HG02678 (cell line): ENCODE data around the gene KDM3B.
"Not testable (repeated sequence)": the region's sequence is repeated elsewhere in the genome, so short reads cannot be mapped to it uniquely, and the experiment has no call there.

Source experiments
- ATAC-seq: cut with Tn5 transposase; IDR thresholded peaks from one replicate; pipeline ENCODE4 v1.9.1; 2021; ENCODE audit warnings: mild to moderate bottlenecking, moderate library complexity; ENCODE audit not compliant: unreplicated experiment

KDM3B gene

DNA sequence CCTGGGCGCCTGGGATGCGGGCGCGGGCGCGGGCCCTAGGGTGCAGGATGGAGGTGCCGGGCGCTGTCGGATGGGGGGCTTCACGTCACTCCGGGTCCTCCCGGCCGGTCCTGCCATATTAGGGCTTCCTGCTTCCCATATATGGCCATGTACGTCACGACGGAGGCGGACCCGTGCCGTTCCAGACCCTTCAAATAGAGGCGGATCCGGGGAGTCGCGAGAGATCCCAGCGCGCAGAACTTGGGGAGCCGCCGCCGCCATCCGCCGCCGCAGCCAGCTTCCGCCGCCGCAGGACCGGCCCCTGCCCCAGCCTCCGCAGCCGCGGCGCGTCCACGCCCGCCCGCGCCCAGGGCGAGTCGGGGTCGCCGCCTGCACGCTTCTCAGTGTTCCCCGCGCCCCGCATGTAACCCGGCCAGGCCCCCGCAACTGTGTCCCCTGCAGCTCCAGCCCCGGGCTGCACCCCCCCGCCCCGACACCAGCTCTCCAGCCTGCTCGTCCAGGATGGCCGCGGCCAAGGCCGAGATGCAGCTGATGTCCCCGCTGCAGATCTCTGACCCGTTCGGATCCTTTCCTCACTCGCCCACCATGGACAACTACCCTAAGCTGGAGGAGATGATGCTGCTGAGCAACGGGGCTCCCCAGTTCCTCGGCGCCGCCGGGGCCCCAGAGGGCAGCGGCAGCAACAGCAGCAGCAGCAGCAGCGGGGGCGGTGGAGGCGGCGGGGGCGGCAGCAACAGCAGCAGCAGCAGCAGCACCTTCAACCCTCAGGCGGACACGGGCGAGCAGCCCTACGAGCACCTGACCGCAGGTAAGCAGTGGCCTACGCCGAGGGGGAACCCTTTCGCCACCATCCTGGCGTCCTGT lies 113.0 kb downstream of the KDM3B start, which contains the start of gene EGR1:
TSS of gene EGR1 (plus strand) at position 219 of the 864 bp plus-strand sequence. CDS start at position 502, 283 bp downstream.
- ATAC-seq, result peak; percentile 57

DNA sequence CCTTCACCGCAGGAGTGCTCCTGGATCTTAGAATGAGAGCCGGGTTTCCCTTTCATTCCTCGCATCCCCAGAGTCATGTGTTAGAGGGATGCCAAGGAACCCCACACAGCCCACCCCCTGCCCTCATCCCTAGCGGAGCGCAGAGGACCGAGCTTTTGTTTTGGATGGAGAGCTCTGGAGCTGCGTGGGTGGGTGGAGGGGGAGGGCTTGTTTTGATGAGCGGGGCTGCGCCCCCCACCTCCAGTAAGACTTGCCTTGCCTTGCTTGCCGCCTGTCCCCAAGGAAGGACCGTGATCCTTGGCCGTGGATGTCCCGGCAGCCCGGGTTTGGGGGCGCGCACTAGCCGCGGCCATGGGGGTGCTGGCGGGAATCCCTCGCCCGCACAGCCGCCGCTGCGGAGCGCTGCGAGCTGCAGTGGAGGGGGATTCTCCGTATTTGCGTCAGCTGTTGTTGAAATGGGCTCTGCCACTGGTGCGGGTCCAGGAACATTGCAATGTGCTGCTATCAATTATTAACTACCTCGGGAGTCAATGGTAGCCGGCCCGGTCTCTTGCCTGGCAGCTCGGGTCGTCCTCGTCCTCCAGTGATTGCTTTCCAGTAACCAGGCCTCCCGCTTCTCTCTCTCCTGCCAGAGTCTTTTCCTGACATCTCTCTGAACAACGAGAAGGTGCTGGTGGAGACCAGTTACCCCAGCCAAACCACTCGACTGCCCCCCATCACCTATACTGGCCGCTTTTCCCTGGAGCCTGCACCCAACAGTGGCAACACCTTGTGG lies 113.8 kb downstream of the KDM3B start:
- no peak for ATAC-seq

DNA sequence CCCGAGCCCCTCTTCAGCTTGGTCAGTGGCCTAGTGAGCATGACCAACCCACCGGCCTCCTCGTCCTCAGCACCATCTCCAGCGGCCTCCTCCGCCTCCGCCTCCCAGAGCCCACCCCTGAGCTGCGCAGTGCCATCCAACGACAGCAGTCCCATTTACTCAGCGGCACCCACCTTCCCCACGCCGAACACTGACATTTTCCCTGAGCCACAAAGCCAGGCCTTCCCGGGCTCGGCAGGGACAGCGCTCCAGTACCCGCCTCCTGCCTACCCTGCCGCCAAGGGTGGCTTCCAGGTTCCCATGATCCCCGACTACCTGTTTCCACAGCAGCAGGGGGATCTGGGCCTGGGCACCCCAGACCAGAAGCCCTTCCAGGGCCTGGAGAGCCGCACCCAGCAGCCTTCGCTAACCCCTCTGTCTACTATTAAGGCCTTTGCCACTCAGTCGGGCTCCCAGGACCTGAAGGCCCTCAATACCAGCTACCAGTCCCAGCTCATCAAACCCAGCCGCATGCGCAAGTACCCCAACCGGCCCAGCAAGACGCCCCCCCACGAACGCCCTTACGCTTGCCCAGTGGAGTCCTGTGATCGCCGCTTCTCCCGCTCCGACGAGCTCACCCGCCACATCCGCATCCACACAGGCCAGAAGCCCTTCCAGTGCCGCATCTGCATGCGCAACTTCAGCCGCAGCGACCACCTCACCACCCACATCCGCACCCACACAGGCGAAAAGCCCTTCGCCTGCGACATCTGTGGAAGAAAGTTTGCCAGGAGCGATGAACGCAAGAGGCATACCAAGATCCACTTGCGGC lies 114.6 kb downstream of the KDM3B start:
- no peak for ATAC-seq

GRCh38 chr5:138467711-138468132 lies 115.2 kb downstream of the KDM3B start:
- ATAC-seq, result no peak

DNA sequence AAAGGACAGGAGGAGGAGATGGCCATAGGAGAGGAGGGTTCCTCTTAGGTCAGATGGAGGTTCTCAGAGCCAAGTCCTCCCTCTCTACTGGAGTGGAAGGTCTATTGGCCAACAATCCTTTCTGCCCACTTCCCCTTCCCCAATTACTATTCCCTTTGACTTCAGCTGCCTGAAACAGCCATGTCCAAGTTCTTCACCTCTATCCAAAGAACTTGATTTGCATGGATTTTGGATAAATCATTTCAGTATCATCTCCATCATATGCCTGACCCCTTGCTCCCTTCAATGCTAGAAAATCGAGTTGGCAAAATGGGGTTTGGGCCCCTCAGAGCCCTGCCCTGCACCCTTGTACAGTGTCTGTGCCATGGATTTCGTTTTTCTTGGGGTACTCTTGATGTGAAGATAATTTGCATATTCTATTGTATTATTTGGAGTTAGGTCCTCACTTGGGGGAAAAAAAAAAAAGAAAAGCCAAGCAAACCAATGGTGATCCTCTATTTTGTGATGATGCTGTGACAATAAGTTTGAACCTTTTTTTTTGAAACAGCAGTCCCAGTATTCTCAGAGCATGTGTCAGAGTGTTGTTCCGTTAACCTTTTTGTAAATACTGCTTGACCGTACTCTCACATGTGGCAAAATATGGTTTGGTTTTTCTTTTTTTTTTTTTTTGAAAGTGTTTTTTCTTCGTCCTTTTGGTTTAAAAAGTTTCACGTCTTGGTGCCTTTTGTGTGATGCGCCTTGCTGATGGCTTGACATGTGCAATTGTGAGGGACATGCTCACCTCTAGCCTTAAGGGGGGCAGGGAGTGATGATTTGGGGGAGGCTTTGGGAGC lies 115.9 kb downstream of the KDM3B start:
- ATAC-seq, result no peak

- ATAC-seq, result no peak
Observed at GRCh38 chr5:138468966-138469539, 116.6 kb downstream of the KDM3B start.

GRCh38 chr5:138469540-138470321 lies 117.2 kb downstream of the KDM3B start:
- ATAC-seq, result no peak

GRCh38 chr5:138470322-138471051 lies 118.0 kb downstream of the KDM3B start:
- ATAC-seq, result no peak

DNA sequence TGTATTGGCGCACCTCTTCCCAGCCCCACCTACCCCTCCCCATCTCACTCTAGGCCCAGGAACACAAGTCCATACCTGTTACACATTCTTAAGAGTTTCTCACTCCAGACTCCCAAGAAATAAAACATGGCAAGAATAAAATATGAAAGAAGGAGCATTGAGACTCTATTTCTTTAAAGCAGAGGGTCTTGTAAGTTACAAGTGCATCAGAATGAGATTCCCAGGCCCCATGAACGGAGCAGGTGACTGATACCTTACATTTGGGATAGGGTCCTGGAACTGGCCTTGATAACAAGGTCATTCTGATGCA lies 118.5 kb downstream of the KDM3B start:
- ATAC-seq, result no peak

GRCh38 chr5:138472353-138472752 lies 119.9 kb downstream of the KDM3B start:
- no peak for ATAC-seq

DNA sequence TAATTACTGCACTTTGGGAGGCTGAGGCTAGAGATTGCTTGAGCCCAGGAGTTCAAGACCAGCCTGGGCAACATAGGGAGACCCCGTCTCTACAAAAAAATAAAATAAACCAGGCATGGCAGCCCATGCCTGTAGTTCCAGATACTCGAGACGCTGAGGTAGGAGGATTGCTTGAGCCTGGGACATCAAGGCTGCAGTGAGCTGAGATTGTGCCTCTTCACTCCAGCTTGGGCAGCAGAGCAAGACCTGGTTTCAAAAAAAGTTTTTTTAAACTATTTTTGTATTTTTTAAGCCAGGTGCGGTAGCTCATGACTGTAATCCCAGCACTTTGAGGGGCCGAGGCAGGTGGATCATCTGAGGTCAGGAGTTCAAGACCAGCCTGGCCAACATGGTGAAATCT lies 120.7 kb downstream of the KDM3B start:
- ATAC-seq, result not testable (repeated sequence)

- no peak for ATAC-seq
Observed at GRCh38 chr5:138476918-138477317, 124.4 kb downstream of the KDM3B start.

DNA sequence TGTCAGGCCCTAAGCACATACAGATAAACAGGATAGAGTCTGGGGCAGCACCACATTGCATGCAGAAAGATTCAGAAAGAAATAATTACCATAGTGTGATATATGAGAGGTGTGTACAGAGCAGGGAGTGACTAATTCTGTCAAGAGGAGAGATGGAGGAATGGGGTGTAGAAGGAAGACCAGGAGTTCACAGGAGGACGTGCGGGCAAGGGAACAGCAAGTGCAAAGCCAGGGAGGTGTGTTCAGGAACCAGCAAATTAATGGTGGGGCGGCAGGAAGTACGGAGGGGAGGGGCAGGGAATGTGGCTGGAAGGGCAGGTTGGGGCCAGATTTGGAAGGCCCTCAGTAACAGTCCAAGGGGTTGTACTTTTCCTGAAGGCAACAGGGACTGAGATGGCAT lies 130.2 kb downstream of the KDM3B start:
- no peak for ATAC-seq
